Neuronal stem cell (in vitro differentiated cells): Measurements from ENCODE around the gene TOM1L2.
A peak's percentile ranks its signal among the peaks of the same experiment; 100 is the strongest.

ENCODE experiments used
- DNase-seq: peaks from one replicate; pipeline ENCODE4 v3.0.0-alpha.2; 2013; ENCODE audit warnings: low spot score
- H2AFZ ChIP-seq: one replicate; pipeline ENCODE4 v1.6.1; 2013; ENCODE audit warnings: mild to moderate bottlenecking, low read length, inconsistent platforms
- H2AK5ac ChIP-seq: 2 replicates; pipeline ENCODE4 v1.6.1; 2013; ENCODE audit warnings: low read depth, mild to moderate bottlenecking, inconsistent platforms, low read length, moderate library complexity, mixed read lengths
- H2BK120ac ChIP-seq: 2 replicates; pipeline ENCODE4 v1.6.1; 2013; ENCODE audit warnings: low read depth, mild to moderate bottlenecking, inconsistent platforms, low read length, moderate library complexity, mixed read lengths
- H2BK12ac ChIP-seq: one replicate; pipeline ENCODE4 v1.6.1; 2013; ENCODE audit warnings: low read length, inconsistent platforms
- H2BK15ac ChIP-seq: 2 replicates; pipeline ENCODE4 v1.6.1; 2013; ENCODE audit warnings: mild to moderate bottlenecking, low read length, inconsistent platforms, mixed read lengths
- H2BK5ac ChIP-seq: one replicate; pipeline ENCODE4 v1.6.1; 2013; ENCODE audit warnings: inconsistent platforms, mild to moderate bottlenecking, low read length, moderate library complexity
- H3K14ac ChIP-seq: one replicate; pipeline ENCODE4 v1.6.1; 2013; ENCODE audit warnings: low read length, inconsistent platforms
- H3K18ac ChIP-seq: 2 replicates; pipeline ENCODE4 v1.6.1; 2013; ENCODE audit warnings: low read length, inconsistent platforms
- H3K23ac ChIP-seq: 2 replicates; pipeline ENCODE4 v1.6.1; 2013; ENCODE audit warnings: low read depth, mild to moderate bottlenecking, mixed read lengths, low read length, inconsistent platforms; ENCODE audit not compliant: poor library complexity
- H3K27ac ChIP-seq: replicated peaks from 3 replicates; pipeline ENCODE4 v1.5.1; 2013; ENCODE audit warnings: low read length, inconsistent platforms
- H3K27me3 ChIP-seq, 3 experiments: 2 replicates each; pipeline ENCODE4 v1.6.1; 2013; ENCODE audit warnings: low read length in 3 of 3, mild to moderate bottlenecking in 2 of 3, inconsistent platforms in 1 of 3, low read depth in 1 of 3, mixed read lengths in 1 of 3, moderate library complexity in 1 of 3; ENCODE audit not compliant: control insufficient read depth in 3 of 3, insufficient read depth in 3 of 3
- H3K36me3 ChIP-seq, 2 donors: replicated peaks in 1 of 2; 2 replicates each; pipeline ENCODE4 v1.6.1; 2013; ENCODE audit warnings: low read length in 2 of 2; ENCODE audit not compliant: control insufficient read depth in 2 of 2, insufficient read depth in 2 of 2
- H3K4ac ChIP-seq: 2 replicates; pipeline ENCODE4 v1.6.1; 2013; ENCODE audit warnings: inconsistent platforms, mild to moderate bottlenecking, low read length, moderate library complexity
- H3K4me1 ChIP-seq, 2 donors: 1 replicate in 1 of 2; 2 replicates in 1 of 2; pipeline ENCODE4 v1.6.1; 2013; ENCODE audit warnings: low read length in 2 of 2, low read depth in 1 of 2; ENCODE audit not compliant: control insufficient read depth in 2 of 2, insufficient read depth in 1 of 2
- H3K4me2 ChIP-seq: one replicate; pipeline ENCODE4 v1.6.1; 2013; ENCODE audit warnings: mild to moderate bottlenecking, low read length, inconsistent platforms; ENCODE audit not compliant: insufficient read depth, poor library complexity, severe bottlenecking
- H3K4me3 ChIP-seq, 2 donors: 2 replicates each; pipeline ENCODE4 v1.5.1; 2013; ENCODE audit warnings: low read length in 2 of 2, mild to moderate bottlenecking in 2 of 2, inconsistent platforms in 1 of 2, moderate library complexity in 1 of 2
- H3K79me1 ChIP-seq: one replicate; pipeline ENCODE4 v1.6.1; 2013; ENCODE audit warnings: low read depth, mild to moderate bottlenecking, inconsistent platforms, low read length, moderate library complexity
- H3K9ac ChIP-seq: one replicate; pipeline ENCODE4 v1.6.1; 2013; ENCODE audit warnings: mild to moderate bottlenecking, low read depth, low read length, inconsistent platforms; ENCODE audit not compliant: poor library complexity
- H3K9me3 ChIP-seq, 2 donors: replicated peaks in 1 of 2; 2 replicates each; pipeline versions ENCODE3 to v1.6.1; 2013; ENCODE audit warnings: low read length in 2 of 2, mild to moderate bottlenecking in 2 of 2, inconsistent platforms in 1 of 2, low read depth in 1 of 2, mixed read lengths in 1 of 2, moderate library complexity in 1 of 2; ENCODE audit not compliant: control insufficient read depth in 2 of 2, insufficient read depth in 1 of 2
- H4K8ac ChIP-seq: one replicate; pipeline ENCODE4 v1.6.1; 2013; ENCODE audit warnings: low read depth, mild to moderate bottlenecking, inconsistent platforms, low read length, moderate library complexity
- H4K91ac ChIP-seq: one replicate; pipeline ENCODE4 v1.6.1; 2013; ENCODE audit warnings: low read length, low read depth, mild to moderate bottlenecking, inconsistent platforms; ENCODE audit not compliant: poor library complexity
- WGBS, 2 donors: extraction: QIAGEN DNeasy Blood & Tissue Kit; methylation state at CpG; one replicate each; pipeline ENCODE4 v1.1.7; 2013; ENCODE audit warnings: missing lambda C conversion rate in 2 of 2, mixed read lengths in 1 of 2; ENCODE audit not compliant: insufficient read length in 2 of 2, insufficient replicate concordance in 1 of 2; ENCODE audit errors: extremely low coverage in 2 of 2; 5-methylcytosine and 5-hydroxymethylcytosine counted together

Gene TOM1L2

GRCh38 chr17:17830740-17831207 is 141.4 kb downstream of the TOM1L2 start:
- H4K8ac ChIP-seq: peak overlapping the region; percentile 44
- H2BK12ac ChIP-seq: no peak overlapping the region
- no peaks in the 10 kb centered on the region for H3K9me3 ChIP-seq
- no peak overlapping the region for H3K9ac ChIP-seq
- H3K18ac ChIP-seq: peak overlapping the region; percentile 21
- H2BK120ac ChIP-seq: no peak overlapping the region
- peak overlapping the region; percentile 66 for H2AK5ac ChIP-seq
- peaks cover 0 to 10% of the 10 kb centered on the region in 2 donors for H3K36me3 ChIP-seq
- H3K4me3 ChIP-seq: no peak overlapping the region
- H3K4ac ChIP-seq: no peak overlapping the region
- WGBS, 2 donors: no CpG with 5 or more reads among the region's 6 CpGs
- no peak for DNase-seq
- no peak overlapping the region for H3K27ac ChIP-seq
- H3K79me1 ChIP-seq: peaks cover 35% of the 10 kb centered on the region
- no peak overlapping the region for H3K23ac ChIP-seq
- H2AFZ ChIP-seq: no peak overlapping the region
- H2BK15ac ChIP-seq: no peak overlapping the region
- H3K4me2 ChIP-seq: no peak overlapping the region
- H3K4me1 ChIP-seq: peaks cover 20 to 23% of the 10 kb centered on the region in 2 donors
- H3K14ac ChIP-seq: no peak overlapping the region
- H3K27me3 ChIP-seq: no peaks in the 10 kb centered on the region
- no peak overlapping the region for H4K91ac ChIP-seq
- peak overlapping the region; percentile 76 for H2BK5ac ChIP-seq

- H3K18ac ChIP-seq: no peak overlapping the region
- no peak for DNase-seq
- no peak overlapping the region for H3K9ac ChIP-seq
- no peak overlapping the region for H4K8ac ChIP-seq
- no CpG with 5 or more reads among the region's 2 CpGs for whole genome bisulfite sequencing, 2 donors
- peaks cover 0 to 10% of the 10 kb centered on the region in 2 donors for H3K36me3 ChIP-seq
- no peak overlapping the region for H3K14ac ChIP-seq
- H3K27ac ChIP-seq: no peak overlapping the region
- no peak overlapping the region for H2BK12ac ChIP-seq
- no peak overlapping the region for H2BK120ac ChIP-seq
- H3K4me1 ChIP-seq: peaks cover 18 to 19% of the 10 kb centered on the region in 2 donors
- peaks cover 33% of the 10 kb centered on the region for H3K79me1 ChIP-seq
- no peak overlapping the region for H3K4ac ChIP-seq
- H4K91ac ChIP-seq: no peak overlapping the region
- no peak overlapping the region for H2AK5ac ChIP-seq
- no peak overlapping the region for H2BK15ac ChIP-seq
- no peak overlapping the region for H2BK5ac ChIP-seq
- H3K4me2 ChIP-seq: no peak overlapping the region
- H3K9me3 ChIP-seq: no peaks in the 10 kb centered on the region
- no peaks in the 10 kb centered on the region for H3K27me3 ChIP-seq
- H3K4me3 ChIP-seq: no peak overlapping the region
- no peak overlapping the region for H3K23ac ChIP-seq
- H2AFZ ChIP-seq: no peak overlapping the region
These were observed 142.0 kb downstream of the TOM1L2 start for GRCh38 chr17:17830269-17830567.

- no peak overlapping the region for H3K27ac ChIP-seq
- no peaks in the 10 kb centered on the region for H3K27me3 ChIP-seq
- no peak overlapping the region for H3K4ac ChIP-seq
- WGBS, 2 donors: no CpG with 5 or more reads among the region's 13 CpGs
- H2BK120ac ChIP-seq: no peak overlapping the region
- H3K4me3 ChIP-seq: no peak overlapping the region
- no peak overlapping the region for H4K91ac ChIP-seq
- H3K14ac ChIP-seq: no peak overlapping the region
- DNase-seq: no peak
- H2BK12ac ChIP-seq: no peak overlapping the region
- no peak overlapping the region for H2AFZ ChIP-seq
- peaks cover 31% of the 10 kb centered on the region for H3K79me1 ChIP-seq
- no peak overlapping the region for H3K4me2 ChIP-seq
- H3K23ac ChIP-seq: no peak overlapping the region
- no peak overlapping the region for H2BK15ac ChIP-seq
- H2AK5ac ChIP-seq: peak overlapping the region; percentile 71
- peaks cover 32 to 36% of the 10 kb centered on the region in 2 donors for H3K4me1 ChIP-seq
- H3K9ac ChIP-seq: no peak overlapping the region
- H3K9me3 ChIP-seq: no peaks in the 10 kb centered on the region
- no peak overlapping the region for H4K8ac ChIP-seq
- H3K36me3 ChIP-seq: peaks cover 0 to 7% of the 10 kb centered on the region in 2 donors
- peak overlapping the region; percentile 16 for H2BK5ac ChIP-seq
- H3K18ac ChIP-seq: no peak overlapping the region
These were observed 144.2 kb downstream of the TOM1L2 start for GRCh38 chr17:17827826-17828621.

DNA sequence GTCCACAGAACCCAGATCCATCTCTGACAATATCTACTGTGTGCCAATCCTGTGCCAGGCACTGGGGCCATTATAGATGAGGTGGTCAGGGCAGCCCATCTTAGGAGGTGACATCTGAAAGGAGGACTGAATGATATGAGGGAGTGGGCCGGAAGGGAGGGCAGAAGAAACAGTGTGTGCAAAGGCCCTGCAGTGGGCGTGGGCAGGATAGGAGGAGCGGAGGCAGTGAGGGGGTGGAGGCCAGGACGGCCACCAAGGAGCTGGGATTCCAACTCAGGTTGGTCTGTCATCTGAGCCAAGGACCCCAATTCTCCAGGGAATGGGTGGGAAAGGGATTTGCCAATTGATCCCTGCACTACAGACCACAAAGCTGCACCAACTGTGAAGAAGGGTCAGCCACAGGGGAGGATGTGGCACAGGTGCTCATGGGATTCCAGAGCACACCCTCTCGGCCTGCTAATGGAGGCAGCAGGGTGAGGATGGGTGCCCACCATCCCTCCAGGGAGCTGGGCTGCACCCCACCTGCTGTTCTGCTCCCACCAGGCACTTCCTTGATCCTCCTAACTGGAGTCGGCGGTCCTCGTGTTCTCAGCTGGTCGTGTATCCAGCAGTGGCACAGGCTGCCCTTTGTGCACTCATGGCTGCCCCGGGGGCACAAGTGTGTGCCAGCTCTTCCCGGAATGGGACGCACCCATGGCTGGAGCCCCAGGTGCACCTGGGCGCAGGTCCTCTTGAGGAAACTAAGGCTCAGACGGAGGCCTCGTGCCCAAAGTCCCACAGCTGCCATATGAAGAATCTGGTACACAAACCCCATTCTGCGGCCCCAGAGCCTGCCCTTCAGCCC is 145.0 kb downstream of the TOM1L2 start:
- H2BK12ac ChIP-seq: peak overlapping the region; percentile 27
- H2BK5ac ChIP-seq: peak overlapping the region; percentile 56
- H3K79me1 ChIP-seq: peaks cover 35% of the 10 kb centered on the region
- peak overlapping the region; percentile 78 for H3K18ac ChIP-seq
- H2AFZ ChIP-seq: no peak overlapping the region
- no peak overlapping the region for H3K27ac ChIP-seq
- H2AK5ac ChIP-seq: peak overlapping the region; percentile 71
- peak overlapping the region; percentile 76 for H3K23ac ChIP-seq
- peaks cover 0 to 7% of the 10 kb centered on the region in 2 donors for H3K36me3 ChIP-seq
- no peak overlapping the region for H2BK120ac ChIP-seq
- peak overlapping the region; percentile 27 for H3K9ac ChIP-seq
- H4K8ac ChIP-seq: no peak overlapping the region
- H3K4me1 ChIP-seq: peaks cover 40 to 41% of the 10 kb centered on the region in 2 donors
- no peaks in the 10 kb centered on the region for H3K27me3 ChIP-seq
- no peak for DNase-seq
- no peak overlapping the region for H3K4ac ChIP-seq
- no peaks in the 10 kb centered on the region for H3K9me3 ChIP-seq
- no peak overlapping the region for H3K4me2 ChIP-seq
- peak overlapping the region; percentile 44 for H2BK15ac ChIP-seq
- WGBS, 2 donors: no CpG with 5 or more reads among the region's 16 CpGs
- H4K91ac ChIP-seq: peak overlapping the region; percentile 46
- H3K14ac ChIP-seq: no peak overlapping the region
- H3K4me3 ChIP-seq: no peak overlapping the region
